Ovary (tissue), 3 donors: ENCODE results near the gene PROX1.

ENCODE experiments used
- POLR2A ChIP-seq: fragments of 450-650 bp; IDR thresholded peaks from one replicate; pipeline ENCODE4 v1.6.1; 2017; ENCODE audit warnings: antibody characterized with exemption, mild to moderate bottlenecking, moderate library complexity
- TF ChIP-seq, protein P1 (sequence below), 3 donors: fragments of 450-650 bp in 2 of 3; fragments of 200-600 bp in 1 of 3; IDR thresholded peaks; one replicate each; pipeline versions ENCODE4 v1.5.1 to v1.8.0; 2016 to 2022; ENCODE audit warnings: antibody characterized with exemption in 3 of 3, mild to moderate bottlenecking in 1 of 3
- donor health status: DM: no; HTN: no; CAD: no.

DNA sequence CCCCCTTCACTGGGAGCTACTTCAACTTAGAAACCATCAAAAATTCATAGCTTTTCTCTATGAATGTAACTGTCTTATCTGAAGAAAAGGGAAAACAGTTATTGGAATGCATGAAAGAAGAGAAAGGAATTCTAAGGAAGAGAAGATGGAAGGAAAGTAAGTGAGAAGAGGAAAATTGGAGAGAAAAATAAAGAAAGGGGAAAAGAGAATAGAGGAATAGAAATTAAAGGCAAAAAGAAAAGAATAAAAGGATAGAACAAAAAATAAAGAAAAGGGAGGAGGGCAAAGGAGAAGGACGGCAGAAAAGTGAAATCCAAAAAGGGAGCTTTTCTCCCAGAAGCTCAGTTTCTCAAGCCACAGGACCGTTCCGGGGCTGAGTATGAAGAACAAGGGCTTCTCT lies 9.9 kb upstream of the PROX1 start:
- TF ChIP-seq, protein P1, sequence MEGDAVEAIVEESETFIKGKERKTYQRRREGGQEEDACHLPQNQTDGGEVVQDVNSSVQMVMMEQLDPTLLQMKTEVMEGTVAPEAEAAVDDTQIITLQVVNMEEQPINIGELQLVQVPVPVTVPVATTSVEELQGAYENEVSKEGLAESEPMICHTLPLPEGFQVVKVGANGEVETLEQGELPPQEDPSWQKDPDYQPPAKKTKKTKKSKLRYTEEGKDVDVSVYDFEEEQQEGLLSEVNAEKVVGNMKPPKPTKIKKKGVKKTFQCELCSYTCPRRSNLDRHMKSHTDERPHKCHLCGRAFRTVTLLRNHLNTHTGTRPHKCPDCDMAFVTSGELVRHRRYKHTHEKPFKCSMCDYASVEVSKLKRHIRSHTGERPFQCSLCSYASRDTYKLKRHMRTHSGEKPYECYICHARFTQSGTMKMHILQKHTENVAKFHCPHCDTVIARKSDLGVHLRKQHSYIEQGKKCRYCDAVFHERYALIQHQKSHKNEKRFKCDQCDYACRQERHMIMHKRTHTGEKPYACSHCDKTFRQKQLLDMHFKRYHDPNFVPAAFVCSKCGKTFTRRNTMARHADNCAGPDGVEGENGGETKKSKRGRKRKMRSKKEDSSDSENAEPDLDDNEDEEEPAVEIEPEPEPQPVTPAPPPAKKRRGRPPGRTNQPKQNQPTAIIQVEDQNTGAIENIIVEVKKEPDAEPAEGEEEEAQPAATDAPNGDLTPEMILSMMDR (IDR thresholded peaks at IDR 0.05), result no peak
- no peak for TF ChIP-seq POLR2A
